PC-3 (cell line): Measurements from ENCODE around the gene NEK11.

Experiments used
- EZH2 ChIP-seq: fragments of 300-600 bp; sonication (generic); IDR thresholded peaks from one replicate; pipeline ENCODE4 v1.6.1; 2017; ENCODE audit warnings: antibody characterized with exemption, mild to moderate bottlenecking, low read length; ENCODE audit not compliant: unreplicated experiment
- EZH2phosphoT487 ChIP-seq: fragments of 300-600 bp; sonication (generic); IDR thresholded peaks from 2 replicates; pipeline ENCODE4 v1.6.1; 2018; ENCODE audit warnings: mild to moderate bottlenecking, antibody characterized with exemption, low read length, borderline replicate concordance
- TF ChIP-seq, protein P1 (sequence below): fragments of 300-600 bp; sonication (generic); conservative IDR thresholded peaks from 2 replicates; pipeline ENCODE4 v1.5.1; 2017; ENCODE audit warnings: antibody characterized with exemption, low read depth, mild to moderate bottlenecking, low read length

DNA sequence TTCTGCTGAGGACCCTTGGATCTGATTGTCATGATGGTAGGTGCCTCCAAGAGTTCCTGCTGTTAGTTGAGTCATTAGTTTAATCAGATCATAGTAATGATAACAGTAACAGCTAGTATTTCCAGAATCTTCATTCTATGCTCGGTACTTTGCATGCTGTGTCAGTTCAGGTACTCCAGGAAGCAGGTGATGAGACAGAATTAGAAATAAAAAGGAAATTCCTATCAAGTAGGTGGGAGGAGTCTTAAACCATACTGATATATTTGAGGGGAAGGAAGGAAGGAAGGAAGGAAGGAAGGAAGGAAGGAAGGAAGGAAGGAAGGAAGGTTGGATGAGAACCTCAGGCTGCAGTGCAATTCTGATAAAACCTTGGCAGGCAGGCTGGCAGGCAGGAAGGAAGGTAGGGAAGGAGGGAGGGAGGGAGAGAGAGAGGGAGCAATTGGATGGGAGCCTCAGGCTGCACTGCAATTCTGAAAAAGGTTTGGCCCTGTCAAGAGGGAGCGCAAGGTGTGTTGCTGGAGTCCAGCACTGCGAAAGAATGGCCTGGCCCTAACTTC, 206.1 kb downstream of the NEK11 start:
- no peak for TF ChIP-seq EZH2
- TF ChIP-seq, protein P1, sequence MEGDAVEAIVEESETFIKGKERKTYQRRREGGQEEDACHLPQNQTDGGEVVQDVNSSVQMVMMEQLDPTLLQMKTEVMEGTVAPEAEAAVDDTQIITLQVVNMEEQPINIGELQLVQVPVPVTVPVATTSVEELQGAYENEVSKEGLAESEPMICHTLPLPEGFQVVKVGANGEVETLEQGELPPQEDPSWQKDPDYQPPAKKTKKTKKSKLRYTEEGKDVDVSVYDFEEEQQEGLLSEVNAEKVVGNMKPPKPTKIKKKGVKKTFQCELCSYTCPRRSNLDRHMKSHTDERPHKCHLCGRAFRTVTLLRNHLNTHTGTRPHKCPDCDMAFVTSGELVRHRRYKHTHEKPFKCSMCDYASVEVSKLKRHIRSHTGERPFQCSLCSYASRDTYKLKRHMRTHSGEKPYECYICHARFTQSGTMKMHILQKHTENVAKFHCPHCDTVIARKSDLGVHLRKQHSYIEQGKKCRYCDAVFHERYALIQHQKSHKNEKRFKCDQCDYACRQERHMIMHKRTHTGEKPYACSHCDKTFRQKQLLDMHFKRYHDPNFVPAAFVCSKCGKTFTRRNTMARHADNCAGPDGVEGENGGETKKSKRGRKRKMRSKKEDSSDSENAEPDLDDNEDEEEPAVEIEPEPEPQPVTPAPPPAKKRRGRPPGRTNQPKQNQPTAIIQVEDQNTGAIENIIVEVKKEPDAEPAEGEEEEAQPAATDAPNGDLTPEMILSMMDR, result no peak
- no peak for TF ChIP-seq EZH2phosphoT487
